ENCODE data around the gene KMT2C. TPM values are rescaled to one million over a fixed set of nuclear protein-coding genes. Genes with fewer than 3 reads are reported as not detected.
A peak's percentile ranks its signal among the peaks of the same experiment; 100 is the strongest.
"Not testable (repeated sequence)": the region's sequence is repeated elsewhere in the genome, so short reads cannot be mapped to it uniquely, and the experiment has no call there.

KMT2C gene
- total RNA-seq, 2 experiments from 2014 or later, result 67.1 to 74.0 TPM

GRCh38 chr7:152464312-152465118, 28.7 kb upstream of the KMT2C start:
- H3K36me3 Mint-ChIP-seq (ENCODE audit: low read depth), result peaks cover 2% of the 10 kb centered on the region
- POLR2A ChIA-PET, result interaction anchor here (0.8 to 1.6 kb wide), 5 partner anchors 12 to 48 kb away, joined by 3 to 12 read pairs (median 4); partner anchors contain the start of gene KMT2C
- H3K27me3 Mint-ChIP-seq (ENCODE audit: low read depth), result no peaks in the 10 kb centered on the region
- peak overlapping the region; percentile 87 for H3K4me3 Mint-ChIP-seq
- peak; percentile 66 for DNase-seq
- H3K27ac Mint-ChIP-seq, result peak overlapping the region; percentile 91
- CTCF ChIA-PET, result no interaction called here
- peak; percentile 36 for ATAC-seq
- H3K4me1 Mint-ChIP-seq (ENCODE audit: low read depth), result peaks cover 15% of the 10 kb centered on the region
- no peaks in the 10 kb centered on the region for H3K9me3 Mint-ChIP-seq (ENCODE audit: insufficient read depth)

DNA sequence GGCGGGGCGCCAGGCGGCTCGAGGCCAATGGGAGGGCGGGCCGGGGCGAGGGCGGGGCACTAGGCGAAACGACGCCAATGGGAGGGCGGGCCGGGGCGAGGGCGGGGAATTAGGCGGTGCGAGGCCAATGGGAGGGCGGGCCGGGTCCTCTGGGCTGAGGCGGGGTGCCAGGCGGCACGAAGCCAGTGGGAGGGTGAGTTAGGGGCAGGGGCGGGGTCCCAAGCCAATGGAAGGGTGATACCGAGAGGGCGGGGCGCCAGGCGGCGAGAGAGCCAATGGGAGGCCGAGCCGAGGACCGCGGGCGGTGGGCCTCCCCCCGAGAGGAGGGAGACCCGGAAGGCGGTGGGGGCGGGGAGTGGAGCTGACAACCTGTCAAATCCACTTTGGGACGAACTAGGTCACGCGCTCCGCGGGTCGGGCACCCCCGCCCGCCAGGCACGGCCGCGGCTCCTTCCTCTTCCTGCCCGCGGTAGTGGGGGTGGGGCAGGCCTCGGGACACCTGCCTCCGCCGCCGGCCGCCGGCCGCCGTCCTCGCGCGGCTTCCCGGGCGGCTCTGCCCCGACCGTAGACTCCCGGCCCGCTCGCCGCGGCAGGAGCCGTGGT, 28.0 kb upstream of the KMT2C start:
- ChIA-PET POLR2A (interaction anchor here (0.6 to 1.6 kb wide), 6 partner anchors 13 to 131 kb away, joined by 3 to 12 read pairs (median 4); partner anchors contain the start of gene KMT2C), CTCF (interaction anchor here (2.6 kb wide), 1 partner anchor 127 kb away, joined by 7 read pairs; no protein-coding TSS in a partner anchor)

GRCh38 chr7:152462995-152463708, 27.3 kb upstream of the KMT2C start:
- CTCF ChIA-PET, result interaction anchor here (0.8 to 2.6 kb wide), 3 partner anchors 29 to 127 kb away, joined by 3 to 7 read pairs (median 3); no protein-coding TSS in a partner anchor
- ATAC-seq (peak; percentile 10), DNase-seq (no peak)
- H3K36me3 Mint-ChIP-seq (ENCODE audit: low read depth), result peaks cover 2% of the 10 kb centered on the region
- H3K27me3 Mint-ChIP-seq (ENCODE audit: low read depth), result no peaks in the 10 kb centered on the region
- POLR2A ChIA-PET, result interaction anchor here (0.6 to 1.6 kb wide), 7 partner anchors 21 to 130 kb away, joined by 3 to 12 read pairs (median 4); partner anchors contain the start of gene KMT2C
- peaks cover 18% of the 10 kb centered on the region for H3K4me1 Mint-ChIP-seq (ENCODE audit: low read depth)
- H3K4me3 Mint-ChIP-seq, result peak overlapping the region; percentile 89
- H3K9me3 Mint-ChIP-seq (ENCODE audit: insufficient read depth), result no peaks in the 10 kb centered on the region
- H3K27ac Mint-ChIP-seq, result peak overlapping the region; percentile 83

More for the DNA sequence above, 28.0 kb upstream of the KMT2C start:
- H3K9me3 Mint-ChIP-seq (ENCODE audit: insufficient read depth), result no peaks in the 10 kb centered on the region
- peaks cover 2% of the 10 kb centered on the region for H3K36me3 Mint-ChIP-seq (ENCODE audit: low read depth)
- H3K4me1 Mint-ChIP-seq (ENCODE audit: low read depth), result peaks cover 18% of the 10 kb centered on the region
- H3K27ac Mint-ChIP-seq, result peak overlapping the region; percentile 20
- ATAC-seq (peak; percentile 95), DNase-seq (peak; percentile 100)
- H3K4me3 Mint-ChIP-seq, result peak overlapping the region; percentile 89
- H3K27me3 Mint-ChIP-seq (ENCODE audit: low read depth), result no peaks in the 10 kb centered on the region

GRCh38 chr7:152459724-152460251, 24.0 kb upstream of the KMT2C start:
- ChIA-PET CTCF (interaction anchor here (1.4 kb wide), 1 partner anchor 123 kb away, joined by 3 read pairs; no protein-coding TSS in a partner anchor), POLR2A (no interaction called here)
- H3K4me1 Mint-ChIP-seq (ENCODE audit: low read depth), result peaks cover 12% of the 10 kb centered on the region
- no peak overlapping the region for H3K27ac Mint-ChIP-seq
- H3K27me3 Mint-ChIP-seq (ENCODE audit: low read depth), result no peaks in the 10 kb centered on the region
- no peaks in the 10 kb centered on the region for H3K36me3 Mint-ChIP-seq (ENCODE audit: low read depth)
- ATAC-seq (no peak), DNase-seq (no peak)
- no peaks in the 10 kb centered on the region for H3K9me3 Mint-ChIP-seq (ENCODE audit: insufficient read depth)
- H3K4me3 Mint-ChIP-seq, result no peak overlapping the region

GRCh38 chr7:152451356-152451755, 15.6 kb upstream of the KMT2C start:
- Mint-ChIP-seq H3K27ac (no peak overlapping the region), H3K27me3 (ENCODE audit: low read depth) (no peaks in the 10 kb centered on the region), H3K4me3 (no peak overlapping the region), H3K9me3 (ENCODE audit: insufficient read depth) (no peaks in the 10 kb centered on the region), H3K4me1 (ENCODE audit: low read depth) (peaks cover 9% of the 10 kb centered on the region), H3K36me3 (ENCODE audit: low read depth) (no peaks in the 10 kb centered on the region)
- DNase-seq, result no peak
- ChIA-PET CTCF (no interaction called here), POLR2A (no interaction called here)
- ATAC-seq, result no peak

- not testable (repeated sequence) for H3K36me3 Mint-ChIP-seq (ENCODE audit: low read depth); H3K27me3 Mint-ChIP-seq (ENCODE audit: low read depth); ATAC-seq; DNase-seq; H3K4me1 Mint-ChIP-seq (ENCODE audit: low read depth); H3K4me3 Mint-ChIP-seq; H3K9me3 Mint-ChIP-seq (ENCODE audit: insufficient read depth); H3K27ac Mint-ChIP-seq
- ChIA-PET POLR2A (interaction anchor here (0.8 kb wide), 1 partner anchor 19 kb away, joined by 4 read pairs; no protein-coding TSS in a partner anchor), CTCF (interaction anchor here (1.1 kb wide), 1 partner anchor 108 kb away, joined by 3 read pairs; no protein-coding TSS in a partner anchor)
Measured at GRCh38 chr7:152445386-152446008, 9.7 kb upstream of the KMT2C start.

- Mint-ChIP-seq H3K9me3 (ENCODE audit: insufficient read depth) (no peaks in the 10 kb centered on the region), H3K4me1 (ENCODE audit: low read depth) (peaks cover 9% of the 10 kb centered on the region), H3K27me3 (ENCODE audit: low read depth) (peaks cover 2% of the 10 kb centered on the region), H3K27ac (no peak overlapping the region), H3K4me3 (no peak overlapping the region), H3K36me3 (ENCODE audit: low read depth) (no peaks in the 10 kb centered on the region)
- POLR2A ChIA-PET, result no interaction called here
- DNase-seq (no peak), ATAC-seq (no peak)
- CTCF ChIA-PET, result no interaction called here
Measured at GRCh38 chr7:152443586-152443985, 7.8 kb upstream of the KMT2C start.

DNA sequence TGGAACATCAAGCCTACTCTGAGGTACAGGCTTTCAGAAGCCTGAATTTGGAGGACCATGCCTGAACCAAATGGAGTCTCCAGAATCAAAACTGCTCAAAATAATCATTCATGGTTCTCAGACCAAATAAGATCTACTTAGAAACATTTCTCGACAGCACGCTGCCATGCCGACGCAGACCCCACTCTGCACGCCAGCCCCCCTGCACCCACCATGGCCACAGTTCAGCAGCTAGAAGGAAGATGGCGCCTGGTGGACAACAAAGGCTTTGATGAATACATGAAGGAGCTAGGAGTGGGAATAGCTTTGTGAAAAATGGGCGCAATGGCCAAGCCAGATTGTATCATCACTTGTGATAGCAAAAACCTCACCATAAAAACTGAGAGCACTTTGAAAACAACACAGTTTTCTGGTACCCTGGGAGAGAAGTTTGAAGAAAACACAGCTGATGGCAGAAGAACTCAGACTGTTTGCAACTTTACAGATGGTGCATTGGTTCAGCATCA, 6.6 kb upstream of the KMT2C start:
- Mint-ChIP-seq H3K4me1 (ENCODE audit: low read depth) (peaks cover 3% of the 10 kb centered on the region), H3K9me3 (ENCODE audit: insufficient read depth) (no peaks in the 10 kb centered on the region), H3K27me3 (ENCODE audit: low read depth) (peaks cover 2% of the 10 kb centered on the region), H3K27ac (no peak overlapping the region), H3K36me3 (ENCODE audit: low read depth) (no peaks in the 10 kb centered on the region), H3K4me3 (no peak overlapping the region)
- CTCF ChIA-PET, result no interaction called here
- DNase-seq, result no peak
- POLR2A ChIA-PET, result interaction anchor here (2.0 kb wide), 1 partner anchor 20 kb away, joined by 6 read pairs; no protein-coding TSS in a partner anchor
- no peak for ATAC-seq

DNA sequence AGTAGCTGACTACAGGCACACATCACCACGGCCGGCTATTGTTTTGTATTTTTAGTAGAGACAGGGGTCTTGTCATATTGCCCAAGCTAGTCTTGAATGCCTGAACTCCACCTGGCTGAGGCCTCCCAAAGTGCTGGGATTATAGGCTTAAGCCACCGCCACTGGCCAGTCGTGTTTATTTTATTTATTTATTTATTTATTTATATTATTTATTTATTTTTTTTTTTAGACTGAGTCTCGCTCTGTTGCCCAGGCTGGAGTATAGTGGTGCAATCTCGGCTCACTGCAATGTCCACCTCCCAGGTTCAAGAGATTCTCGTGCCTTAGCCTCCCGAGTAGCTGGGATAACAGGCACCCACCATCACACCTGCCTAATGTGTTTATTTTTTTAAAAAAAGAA, 6.0 kb upstream of the KMT2C start:
- H3K9me3 Mint-ChIP-seq (ENCODE audit: insufficient read depth); CTCF ChIA-PET: not testable (repeated sequence)
- POLR2A ChIA-PET, result interaction anchor here (0.9 to 2.0 kb wide), 2 partner anchors 20 to 191 kb away, joined by 3 to 6 read pairs; no protein-coding TSS in a partner anchor

GRCh38 chr7:152441168-152441567, 5.4 kb upstream of the KMT2C start:
- POLR2A ChIA-PET, result interaction anchor here (0.9 to 2.0 kb wide), 2 partner anchors 21 to 191 kb away, joined by 3 to 6 read pairs; no protein-coding TSS in a partner anchor
- H3K27me3 Mint-ChIP-seq (ENCODE audit: low read depth); H3K36me3 Mint-ChIP-seq (ENCODE audit: low read depth): not testable (repeated sequence)

More for the DNA sequence above, 6.0 kb upstream of the KMT2C start:
- not testable (repeated sequence) for H3K4me1 Mint-ChIP-seq (ENCODE audit: low read depth); H3K27ac Mint-ChIP-seq; DNase-seq; H3K4me3 Mint-ChIP-seq; H3K27me3 Mint-ChIP-seq (ENCODE audit: low read depth); ATAC-seq; H3K36me3 Mint-ChIP-seq (ENCODE audit: low read depth)

GRCh38 chr7:152438017-152438416, 2.2 kb upstream of the KMT2C start:
- ATAC-seq; H3K36me3 Mint-ChIP-seq (ENCODE audit: low read depth); H3K27ac Mint-ChIP-seq; CTCF ChIA-PET; H3K4me3 Mint-ChIP-seq; H3K27me3 Mint-ChIP-seq (ENCODE audit: low read depth); DNase-seq; POLR2A ChIA-PET; H3K9me3 Mint-ChIP-seq (ENCODE audit: insufficient read depth): not testable (repeated sequence)
- H3K4me1 Mint-ChIP-seq (ENCODE audit: low read depth), result peaks cover 17% of the 10 kb centered on the region

More at GRCh38 chr7:152441168-152441567, 5.4 kb upstream of the KMT2C start:
- H3K9me3 Mint-ChIP-seq (ENCODE audit: insufficient read depth); DNase-seq; ATAC-seq; H3K4me1 Mint-ChIP-seq (ENCODE audit: low read depth); H3K4me3 Mint-ChIP-seq; CTCF ChIA-PET; H3K27ac Mint-ChIP-seq: not testable (repeated sequence)
